Mesodermal cell (in vitro differentiated cells): Measurements from ENCODE around the gene EBP.
"Not testable (repeated sequence)": the region's sequence is repeated elsewhere in the genome, so short reads cannot be mapped to it uniquely, and the experiment has no call there.

Source experiments
- H3K27ac ChIP-seq: 2 replicates; pipeline ENCODE4 v1.7.0; 2013; ENCODE audit warnings: mild to moderate bottlenecking, low read depth, low read length, moderate library complexity; ENCODE audit not compliant: severe bottlenecking
- H3K36me3 ChIP-seq: 2 replicates; pipeline ENCODE4 v1.7.1; 2013; ENCODE audit warnings: mild to moderate bottlenecking, low read length, moderate library complexity; ENCODE audit not compliant: control insufficient read depth, insufficient read depth
- H3K4me1 ChIP-seq: one replicate; pipeline ENCODE4 v1.7.1; 2013; ENCODE audit warnings: mild to moderate bottlenecking, low read length; ENCODE audit not compliant: insufficient read depth, control insufficient read depth, poor library complexity, severe bottlenecking
- H3K4me3 ChIP-seq: 2 replicates; pipeline ENCODE4 v1.7.0; 2013; ENCODE audit warnings: low read length, control low read depth, mild to moderate bottlenecking; ENCODE audit not compliant: insufficient read depth, poor library complexity, severe bottlenecking; ENCODE audit errors: extremely low read depth
- H3K9me3 ChIP-seq: 2 replicates; pipeline ENCODE4 v1.7.1; 2013; ENCODE audit warnings: mild to moderate bottlenecking, low read length, moderate library complexity; ENCODE audit not compliant: control insufficient read depth
- WGBS, 2 experiments: methylation state at CpG; one replicate each; pipeline ENCODE4 v1.1.5; 2013; ENCODE audit warnings: missing lambda C conversion rate in 2 of 2; ENCODE audit not compliant: insufficient coverage in 2 of 2; 5-methylcytosine and 5-hydroxymethylcytosine counted together

EBP gene

GRCh38 chrX:48540480-48540879 is 18.9 kb downstream of the EBP start:
- peaks cover 26% of the 10 kb centered on the region for H3K36me3 ChIP-seq
- no peak overlapping the region for H3K27ac ChIP-seq
- WGBS, 2 experiments, result 83 to 93% methylated on average over 1 to 7 of the region's 7 CpGs
- no peaks in the 10 kb centered on the region for H3K4me1 ChIP-seq
- H3K9me3 ChIP-seq, result no peaks in the 10 kb centered on the region
- peak overlapping the region; percentile 52 for H3K4me3 ChIP-seq

- H3K36me3 ChIP-seq, result peaks cover 30% of the 10 kb centered on the region
- H3K9me3 ChIP-seq, result no peaks in the 10 kb centered on the region
- H3K27ac ChIP-seq, result no peak overlapping the region
- WGBS, 2 experiments, result 100% methylated on average over 2 of the region's 10 CpGs; no CpG with 5 or more reads in 1 of the 2 experiments
- H3K4me1 ChIP-seq, result no peaks in the 10 kb centered on the region
- no peak overlapping the region for H3K4me3 ChIP-seq
These were observed 19.7 kb downstream of the EBP start for GRCh38 chrX:48541140-48541814.

DNA sequence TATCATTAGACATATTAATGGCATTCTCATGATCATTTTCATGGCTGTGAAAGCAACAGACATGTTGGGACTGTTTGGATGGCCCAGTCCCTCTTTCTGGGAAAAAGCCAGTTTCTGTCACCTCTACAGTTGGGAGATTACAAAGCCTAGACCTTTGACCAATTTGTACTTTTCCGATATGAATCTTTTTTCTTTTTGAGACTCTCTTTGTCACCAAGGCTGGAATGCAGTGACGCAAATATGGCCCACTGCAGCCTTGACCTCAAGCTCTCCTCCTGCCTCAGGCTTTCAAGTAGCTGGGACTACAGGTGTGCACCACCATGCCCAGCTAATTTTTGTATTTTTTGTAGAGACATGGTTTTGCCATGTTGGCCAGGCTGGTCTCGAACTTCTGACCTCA is 27.3 kb downstream of the EBP start:
- WGBS, 2 experiments, result 95 to 100% methylated on average over 2 to 3 of the region's 3 CpGs
- Histone ChIP-seq H3K4me3 (no peak overlapping the region), H3K4me1 (no peaks in the 10 kb centered on the region), H3K9me3 (no peaks in the 10 kb centered on the region), H3K36me3 (peaks cover 21% of the 10 kb centered on the region), H3K27ac (no peak overlapping the region)

- H3K36me3 ChIP-seq, result peaks cover 15% of the 10 kb centered on the region
- H3K4me1 ChIP-seq, H3K9me3 ChIP-seq, H3K4me3 ChIP-seq: not testable (repeated sequence)
- peak overlapping the region; percentile 57 for H3K27ac ChIP-seq
- no CpG with 5 or more reads among the region's 9 CpGs for WGBS, 2 experiments
These were observed 34.2 kb downstream of the EBP start for GRCh38 chrX:48555731-48556325.

DNA sequence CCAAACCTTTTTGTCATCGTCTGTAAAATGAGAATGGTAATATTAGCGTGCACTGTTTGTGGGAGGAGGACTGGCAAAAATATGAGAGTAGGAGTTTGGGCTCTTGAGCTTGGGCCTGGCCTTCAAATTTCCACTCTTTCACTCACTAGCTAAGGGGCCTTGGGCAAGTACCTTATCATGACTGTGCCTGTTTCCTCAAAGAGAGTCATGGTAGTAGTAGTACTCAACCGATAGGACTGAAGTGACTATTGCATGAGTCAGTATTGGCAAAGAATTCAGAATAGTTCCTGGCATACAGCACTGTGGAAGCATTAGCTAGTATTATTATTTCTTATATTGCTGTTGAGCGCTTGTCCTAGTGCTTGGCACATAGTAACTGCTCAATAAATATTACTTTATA is 36.7 kb downstream of the EBP start:
- Histone ChIP-seq H3K27ac (peak overlapping the region; percentile 53), H3K36me3 (peaks cover 23% of the 10 kb centered on the region), H3K9me3 (no peaks in the 10 kb centered on the region), H3K4me1 (no peaks in the 10 kb centered on the region), H3K4me3 (no peak overlapping the region)
- WGBS, 2 experiments, result no CpG with 5 or more reads among the region's 4 CpGs

DNA sequence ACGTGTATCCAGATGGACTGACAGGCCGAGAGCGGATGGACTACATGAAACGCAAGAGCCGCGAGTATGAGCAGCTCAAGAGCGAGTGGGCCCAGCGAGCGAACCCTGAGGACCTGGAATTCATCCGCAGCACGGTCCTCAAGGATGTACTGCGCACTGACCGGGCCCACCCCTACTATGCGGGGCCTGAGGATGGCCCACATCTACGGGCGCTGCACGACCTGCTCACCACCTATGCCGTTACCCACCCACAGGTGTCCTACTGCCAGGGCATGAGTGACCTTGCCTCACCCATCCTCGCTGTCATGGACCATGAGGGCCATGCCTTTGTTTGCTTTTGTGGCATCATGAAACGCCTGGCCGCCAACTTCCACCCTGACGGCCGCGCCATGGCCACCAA is 38.0 kb downstream of the EBP start:
- 97 to 99% methylated on average over 13 to 16 of the region's 24 CpGs for WGBS, 2 experiments

GRCh38 chrX:48560056-48560455 is 38.4 kb downstream of the EBP start:
- H3K27ac ChIP-seq, result no peak overlapping the region
- WGBS, 2 experiments, result 84% methylated on average over 7 of the region's 14 CpGs; no CpG with 5 or more reads in 1 of the 2 experiments

More for the DNA sequence above, 38.0 kb downstream of the EBP start:
- H3K36me3 ChIP-seq, result peaks cover 23% of the 10 kb centered on the region
- no peak overlapping the region for H3K4me3 ChIP-seq
- no peak overlapping the region for H3K27ac ChIP-seq
- no peaks in the 10 kb centered on the region for H3K9me3 ChIP-seq
- no peaks in the 10 kb centered on the region for H3K4me1 ChIP-seq

DNA sequence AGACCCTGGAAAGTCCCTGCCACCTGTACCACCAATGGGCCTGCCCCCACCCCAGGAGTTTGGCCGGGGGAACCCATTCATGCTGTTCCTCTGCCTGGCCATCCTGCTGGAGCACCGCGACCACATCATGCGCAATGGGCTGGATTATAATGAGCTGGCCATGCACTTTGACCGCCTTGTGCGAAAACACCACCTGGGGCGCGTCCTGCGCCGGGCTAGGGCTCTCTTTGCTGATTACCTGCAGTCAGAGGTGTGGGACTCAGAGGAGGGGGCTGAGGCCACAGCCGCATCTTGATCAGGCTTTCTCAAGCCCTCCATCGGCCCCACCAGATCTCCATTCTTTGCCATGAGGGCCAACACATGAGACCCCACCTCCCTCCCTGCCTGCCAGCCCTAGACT is 39.1 kb downstream of the EBP start:
- Histone ChIP-seq H3K36me3 (peaks cover 23% of the 10 kb centered on the region), H3K4me3 (no peak overlapping the region), H3K9me3 (no peaks in the 10 kb centered on the region), H3K27ac (no peak overlapping the region), H3K4me1 (no peaks in the 10 kb centered on the region)
- 100% methylated on average over 5 to 9 of the region's 12 CpGs for WGBS, 2 experiments

More at GRCh38 chrX:48560056-48560455, 38.4 kb downstream of the EBP start:
- Histone ChIP-seq H3K4me3 (no peak overlapping the region), H3K9me3 (no peaks in the 10 kb centered on the region), H3K4me1 (no peaks in the 10 kb centered on the region), H3K36me3 (peaks cover 23% of the 10 kb centered on the region)

DNA sequence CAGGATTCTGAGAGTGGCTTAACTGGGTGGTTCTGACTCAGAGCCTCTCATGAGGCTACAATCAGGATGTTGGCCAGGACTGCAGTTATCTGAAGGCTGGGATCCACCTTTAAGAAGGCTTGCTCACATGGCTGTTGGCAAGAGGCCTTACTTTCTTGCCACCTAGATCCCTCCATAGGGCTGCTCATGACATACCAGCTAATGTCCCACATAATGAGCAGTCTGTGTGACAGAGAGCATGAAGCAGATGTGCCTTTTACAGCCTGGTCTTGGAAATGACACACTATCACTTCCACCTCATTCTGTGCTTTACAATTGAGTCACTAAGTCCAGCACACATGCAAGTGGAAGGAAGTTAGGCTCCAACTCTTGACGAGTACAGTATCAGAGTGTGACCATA is 48.4 kb downstream of the EBP start:
- H3K4me3 ChIP-seq, result no peak overlapping the region
- no peaks in the 10 kb centered on the region for H3K9me3 ChIP-seq
- WGBS, 2 experiments, result no CpG with 5 or more reads among the region's 1 CpG
- H3K27ac ChIP-seq, result no peak overlapping the region
- H3K4me1 ChIP-seq, result no peaks in the 10 kb centered on the region
- H3K36me3 ChIP-seq, result no peaks in the 10 kb centered on the region

- H3K4me1 ChIP-seq, result peaks cover 9% of the 10 kb centered on the region
- peak overlapping the region; percentile 99 for H3K27ac ChIP-seq
- H3K36me3 ChIP-seq, result peaks cover 31% of the 10 kb centered on the region
- no peaks in the 10 kb centered on the region for H3K9me3 ChIP-seq
- peak overlapping the region; percentile 61 for H3K4me3 ChIP-seq
- 51 to 64% methylated on average over 7 to 14 of the region's 19 CpGs for WGBS, 2 experiments
These were observed 52.2 kb downstream of the EBP start for GRCh38 chrX:48573690-48574269.
